ENCODE results near the gene AGAP5. TPM values are rescaled to one million over a fixed set of nuclear protein-coding genes. Genes with fewer than 3 reads are reported as not detected.

AGAP5 gene
- total and polyA plus RNA-seq, 2 of the 13 experiments (the other 11 are each of a cell fraction or from before 2014, with no cell fraction given), result 5.3 to 7.9 TPM

GRCh38 chr10:73730153-73730906 is 32.4 kb upstream of the AGAP5 start (continued):
- no peak for TF ChIP-seq ZNF780A (CRISPR knock-in tag; IDR thresholded peaks at IDR 0.05)
- TF ChIP-seq AFF4 (CRISPR knock-in tag; IDR thresholded peaks at IDR 0.05), result no peak
- TF ChIP-seq HHEX (CRISPR knock-in tag; IDR thresholded peaks at IDR 0.05), result 0 out of 2 replicates have a peak, but pooled peaks have one; percentile 11
- TF ChIP-seq MXD1 (CRISPR knock-in tag; IDR thresholded peaks at IDR 0.05), result peak; percentile 84
- peak; percentile 79; the same call in 1 of the 2 replicates for TF ChIP-seq SNAI1 (CRISPR knock-in tag; IDR thresholded peaks at IDR 0.05; ENCODE audit: borderline replicate concordance)
- TF ChIP-seq MBNL3 (CRISPR knock-in tag; conservative IDR thresholded peaks at IDR 0.05), result no peak
- no peak for TF ChIP-seq PLSCR1 (CRISPR knock-in tag; IDR thresholded peaks at IDR 0.05; ENCODE audit: borderline replicate concordance)
- peak; percentile 61 for TF ChIP-seq ARID5B (CRISPR knock-in tag; IDR thresholded peaks at IDR 0.05)
- TF ChIP-seq POLR2AphosphoS2 (IDR thresholded peaks at IDR 0.05; ENCODE audit: low read depth, low read length), result 0 out of 2 replicates have a peak, but pooled peaks have one; percentile 68
- TF ChIP-seq BRD4 (CRISPR knock-in tag; IDR thresholded peaks at IDR 0.05), result 0 out of 2 replicates have a peak, but pooled peaks have one; percentile 56
- peak; percentile 75 for TF ChIP-seq SRSF1 (optimal IDR thresholded peaks at IDR 0.05; ENCODE audit: low read depth, low read length)
- TF ChIP-seq ZBTB25 (CRISPR knock-in tag; IDR thresholded peaks at IDR 0.05), result peak; percentile 58; the same call in 1 of the 2 replicates
- no peak for TF ChIP-seq ZBTB42 (CRISPR knock-in tag; IDR thresholded peaks at IDR 0.05)
- no peak for TF ChIP-seq BRF2 (CRISPR knock-in tag; IDR thresholded peaks at IDR 0.05)
- peak; percentile 64; the same call in 1 of the 2 replicates for TF ChIP-seq MAZ (IDR thresholded peaks at IDR 0.05; ENCODE audit: borderline replicate concordance, low read depth, low read length)
- TF ChIP-seq MAZ (CRISPR knock-in tag; IDR thresholded peaks at IDR 0.05; ENCODE audit: low read depth), result peak; percentile 41; the same call in 1 of the 2 replicates
- no peak for TF ChIP-seq EED (CRISPR knock-in tag; IDR thresholded peaks at IDR 0.05)

All from HepG2 (cell line).